GM18511 (cell line): Measurements from ENCODE around the gene ACP4.
"Not testable (repeated sequence)": the region's sequence is repeated elsewhere in the genome, so short reads cannot be mapped to it uniquely, and the experiment has no call there.

Experiments
- ATAC-seq: cut with Tn5 transposase; IDR thresholded peaks from one replicate; pipeline ENCODE4 v1.9.1; 2021; ENCODE audit warnings: mild to moderate bottlenecking, moderate library complexity; ENCODE audit not compliant: unreplicated experiment

Gene ACP4

GRCh38 chr19:50790396-50790795 lies at the start of gene ACP4:
TSS of gene ACP4 (plus strand) at chr19:50790415. CDS start at chr19:50790415, 0 bp downstream.
- ATAC-seq, result no peak

- ATAC-seq, result no peak
These were observed 48.9 kb upstream of the ACP4 start for GRCh38 chr19:50741179-50741933.

GRCh38 chr19:50743537-50743936 lies 46.7 kb upstream of the ACP4 start:
- ATAC-seq, result no peak

- no peak for ATAC-seq
These were observed 45.0 kb upstream of the ACP4 start for GRCh38 chr19:50745221-50745620.

- ATAC-seq, result not testable (repeated sequence)
These were observed 43.1 kb upstream of the ACP4 start for GRCh38 chr19:50747141-50747540.

- no peak for ATAC-seq
These were observed 40.7 kb upstream of the ACP4 start for GRCh38 chr19:50749490-50749889.

GRCh38 chr19:50750010-50750409 lies 40.2 kb upstream of the ACP4 start:
- ATAC-seq, result no peak

GRCh38 chr19:50753879-50754278 lies 36.3 kb upstream of the ACP4 start:
- ATAC-seq, result no peak

GRCh38 chr19:50756244-50756643 lies 34.0 kb upstream of the ACP4 start:
- not testable (repeated sequence) for ATAC-seq

GRCh38 chr19:50757624-50758023 lies 32.6 kb upstream of the ACP4 start:
- not testable (repeated sequence) for ATAC-seq

- not testable (repeated sequence) for ATAC-seq
These were observed 31.1 kb upstream of the ACP4 start for GRCh38 chr19:50759076-50759475.

- no peak for ATAC-seq
These were observed 30.3 kb upstream of the ACP4 start for GRCh38 chr19:50759886-50760285.

GRCh38 chr19:50761501-50761900 lies 28.7 kb upstream of the ACP4 start:
- ATAC-seq, result not testable (repeated sequence)

GRCh38 chr19:50763521-50763920 lies 26.7 kb upstream of the ACP4 start:
- not testable (repeated sequence) for ATAC-seq

GRCh38 chr19:50764409-50764808 lies 25.8 kb upstream of the ACP4 start:
- ATAC-seq, result no peak

GRCh38 chr19:50766746-50767145 lies 23.5 kb upstream of the ACP4 start:
- not testable (repeated sequence) for ATAC-seq

- not testable (repeated sequence) for ATAC-seq
These were observed 23.0 kb upstream of the ACP4 start for GRCh38 chr19:50767263-50767662.

- no peak for ATAC-seq
These were observed 21.9 kb upstream of the ACP4 start for GRCh38 chr19:50768277-50768676.

GRCh38 chr19:50770164-50770563 lies 20.1 kb upstream of the ACP4 start, which contains the start of gene GPR32:
TSS of gene GPR32 (plus strand) at chr19:50770464. CDS start at chr19:50770601, 137 bp downstream.
- not testable (repeated sequence) for ATAC-seq

GRCh38 chr19:50770888-50771287 lies 19.3 kb upstream of the ACP4 start:
- no peak for ATAC-seq

GRCh38 chr19:50772476-50772875 lies 17.7 kb upstream of the ACP4 start:
- ATAC-seq, result no peak

- ATAC-seq, result not testable (repeated sequence)
These were observed 17.3 kb upstream of the ACP4 start for GRCh38 chr19:50772912-50773311.

- not testable (repeated sequence) for ATAC-seq
These were observed 16.8 kb upstream of the ACP4 start for GRCh38 chr19:50773454-50773853.
